ENCODE data around the gene LAMB1.
"Not testable (repeated sequence)": the region's sequence is repeated elsewhere in the genome, so short reads cannot be mapped to it uniquely, and the experiment has no call there.

LAMB1 gene

GRCh38 chr7:107917763-107918651, 85.0 kb downstream of the LAMB1 start:
- no peak for DNase-seq (ENCODE audit: low read depth in 3 of 3)

- DNase-seq (ENCODE audit: low read depth in 3 of 3) = no peak
Observed at GRCh38 chr7:107915541-107915940, 87.4 kb downstream of the LAMB1 start.

GRCh38 chr7:107914831-107915230, 88.1 kb downstream of the LAMB1 start:
- no peak for DNase-seq (ENCODE audit: low read depth in 3 of 3)

- no peak for DNase-seq (ENCODE audit: low read depth in 3 of 3)
Observed at GRCh38 chr7:107913851-107914250, 89.1 kb downstream of the LAMB1 start.

- DNase-seq (ENCODE audit: low read depth in 3 of 3) = no peak
Observed at GRCh38 chr7:107911981-107912380, 91.0 kb downstream of the LAMB1 start.

GRCh38 chr7:107909445-107909844, 93.5 kb downstream of the LAMB1 start:
- DNase-seq (ENCODE audit: low read depth in 3 of 3) = no peak

GRCh38 chr7:107907790-107908189, 95.2 kb downstream of the LAMB1 start:
- no peak for DNase-seq (ENCODE audit: low read depth in 3 of 3)

- DNase-seq (ENCODE audit: low read depth in 3 of 3) = no peak
Observed at GRCh38 chr7:107902381-107902780, 100.6 kb downstream of the LAMB1 start.

GRCh38 chr7:107900496-107901015, 102.4 kb downstream of the LAMB1 start:
- DNase-seq (ENCODE audit: low read depth in 3 of 3) = no peak

GRCh38 chr7:107898997-107899594, 103.9 kb downstream of the LAMB1 start:
- no peak for DNase-seq (ENCODE audit: low read depth in 3 of 3)

- DNase-seq (ENCODE audit: low read depth in 3 of 3) = not testable (repeated sequence)
Observed at GRCh38 chr7:107892367-107892741, 110.6 kb downstream of the LAMB1 start.

GRCh38 chr7:107891636-107892366, 111.2 kb downstream of the LAMB1 start:
- DNase-seq (ENCODE audit: low read depth in 3 of 3) = no peak

- peak; percentile 88 to 93 (median 90) for DNase-seq (ENCODE audit: low read depth in 3 of 3)
Observed at GRCh38 chr7:107890962-107891635, 111.9 kb downstream of the LAMB1 start, which contains the start of gene DLD. TSS of gene DLD (plus strand) at chr7:107891183. CDS start at chr7:107891251, 68 bp downstream.

GRCh38 chr7:107890493-107890961, 112.4 kb downstream of the LAMB1 start:
- no peak for DNase-seq (ENCODE audit: low read depth in 3 of 3)

GRCh38 chr7:107889992-107890391, 113.0 kb downstream of the LAMB1 start:
- DNase-seq (ENCODE audit: low read depth in 3 of 3) = no peak

- DNase-seq (ENCODE audit: low read depth in 3 of 3) = not testable (repeated sequence)
Observed at GRCh38 chr7:107887827-107888226, 115.1 kb downstream of the LAMB1 start.

- no peak for DNase-seq (ENCODE audit: low read depth in 3 of 3)
Observed at GRCh38 chr7:107884066-107884818, 118.7 kb downstream of the LAMB1 start.

GRCh38 chr7:107882766-107883165, 120.2 kb downstream of the LAMB1 start:
- no peak for DNase-seq (ENCODE audit: low read depth in 3 of 3)

GRCh38 chr7:107879400-107880035, 123.4 kb downstream of the LAMB1 start:
- peak in 1 of 3 experiments; percentile 29 for DNase-seq (ENCODE audit: low read depth in 3 of 3)

GRCh38 chr7:107878636-107879035, 124.3 kb downstream of the LAMB1 start:
- no peak for DNase-seq (ENCODE audit: low read depth in 3 of 3)

Data from stimulated activated CD4-positive, alpha-beta T cell treated with anti-CD3 and anti-CD28 coated beads, TNF-alpha, amount 100 ng/mL, for 24 hours (primary cell).